Ovary (tissue), 9 donors: ENCODE measurements around the gene LRP1B. TPM values are rescaled to one million over a fixed set of nuclear protein-coding genes. Genes with fewer than 3 reads are reported as not detected.

Experiments used
- DNase-seq, 5 donors: peaks; one replicate each; pipeline ENCODE4 v3.0.0-alpha.2; 2019 to 2020
- H3K27ac ChIP-seq, 2 donors: fragments of 200-600 bp; one replicate each; pipeline versions ENCODE4 v1.5.1 to v1.8.0; 2019 to 2022
- H3K27me3 ChIP-seq: fragments of 200-600 bp; one replicate; pipeline ENCODE4 v1.8.0; 2022
- H3K36me3 ChIP-seq: fragments of 200-600 bp; sonication (generic); one replicate; pipeline ENCODE4 v1.5.1; 2019
- H3K4me1 ChIP-seq: one replicate; pipeline ENCODE4 v1.8.1; 2013; ENCODE audit warnings: mild to moderate bottlenecking, moderate library complexity; ENCODE audit not compliant: insufficient read depth
- H3K4me3 ChIP-seq: fragments of 200-600 bp; sonication (generic); one replicate; pipeline ENCODE4 v1.5.1; 2017
- H3K9me3 ChIP-seq, 2 donors: fragments of 200-600 bp in 1 of 2; sonication (generic) in 1 of 2; one replicate each; pipeline versions ENCODE4 v1.5.1 to v1.8.1; 2013 to 2019; ENCODE audit warnings: mild to moderate bottlenecking in 1 of 2, moderate library complexity in 1 of 2
- CTCF ChIP-seq, 3 donors: fragments of 450-650 bp in 2 of 3; fragments of 200-600 bp in 1 of 3; IDR thresholded peaks; one replicate each; pipeline versions ENCODE4 v1.5.1 to v1.8.0; 2016 to 2022; ENCODE audit warnings: antibody characterized with exemption in 3 of 3, mild to moderate bottlenecking in 1 of 3
- EP300 ChIP-seq: sonication (generic); formaldehyde crosslinking; IDR thresholded peaks from one replicate; pipeline ENCODE4 v1.6.1; 2017; ENCODE audit warnings: antibody characterized with exemption
- POLR2A ChIP-seq: fragments of 450-650 bp; IDR thresholded peaks from one replicate; pipeline ENCODE4 v1.6.1; 2017; ENCODE audit warnings: antibody characterized with exemption, mild to moderate bottlenecking, moderate library complexity
- WGBS, 3 donors: extraction: QIAGEN DNeasy Blood & Tissue Kit in 1 of 3; methylation state at CpG; one replicate each; pipeline versions ENCODE4 v1.1.5 to v1.1.7; 2013 to 2017; 5-methylcytosine and 5-hydroxymethylcytosine counted together
- intact Hi-C, 4 donors: fragments of 100-400 bp; cut with DNase I; formaldehyde crosslinking; loops; one replicate each; pipeline versions ENCODE4 v1.11.0 to v1.15.1; 2022 to 2023
- polyA plus RNA-seq, 2 donors: library from polyadenylated mRNA; stranded (reverse); fragments of 200-250 nt in 1 of 2; fragments of 350-450 nt in 1 of 2; fragmentation: Illumina TruSeq in 1 of 2; extraction: RNeasy Lipid Tissue Mini Kit (QIAGEN cat#74804) in 1 of 2; gene quantifications; one replicate each; pipeline ENCODE4 v1.2.3, GENCODE V29; 2013 to 2014
- total RNA-seq, 7 donors: library from RNA; depleted of rRNA in 2 of 7; stranded (reverse); fragments of >200 nt in 2 of 7; fragmentation: NEBNext Ultra II Directional in 3 of 7; extraction: Animal tissue kit (Norgen Biotek cat#: 25700) in 3 of 7; gene quantifications; one replicate each; pipeline versions ENCODE4 v1.1.0 to v1.2.4, GENCODE V29; 2016 to 2023
- donor health status: DM: no; HTN: no; CAD: no; lungs with moderate emphysema.
- donor health status: DM: no; HTN: no; CAD: no.
- donor health status: Bipolar disorder and iron deficiency.
- donor health status: DM: yes; HTN: yes; CAD: no.
- donor health status: DM: no; HTN: no; CAD: no.
- donor health status: DM: yes; HTN: yes; CAD: no.

LRP1B gene
- total and polyA plus RNA-seq, 9 donors = 0.08 to 2.6 (median 0.37) TPM

- intact Hi-C loops = no loop called here
- no peaks in the 10 kb centered on the region for H3K36me3 ChIP-seq
- no peak for DNase-seq
- WGBS, 3 donors = 85 to 91% (median 88%) methylated on average over 3 of the region's 3 CpGs
- no peak for TF ChIP-seq CTCF (IDR thresholded peaks at IDR 0.05)
- no peak for TF ChIP-seq EP300
- H3K4me3 ChIP-seq = no peak overlapping the region
- H3K27ac ChIP-seq = no peak overlapping the region
- H3K27me3 ChIP-seq = no peaks in the 10 kb centered on the region
- H3K9me3 ChIP-seq = no peaks in the 10 kb centered on the region
- H3K4me1 ChIP-seq = no peaks in the 10 kb centered on the region
Observed at GRCh38 chr2:141728142-141728541, 402.7 kb downstream of the LRP1B start.

GRCh38 chr2:141724426-141724825 lies 406.4 kb downstream of the LRP1B start:
- intact Hi-C loops = no loop called here
- Histone ChIP-seq H3K4me1 (no peaks in the 10 kb centered on the region), H3K27ac (no peak overlapping the region), H3K36me3 (no peaks in the 10 kb centered on the region), H3K9me3 (no peaks in the 10 kb centered on the region), H3K4me3 (no peak overlapping the region), H3K27me3 (no peaks in the 10 kb centered on the region)
- 78 to 87% (median 82%) methylated on average over 3 of the region's 3 CpGs for WGBS, 3 donors
- no peak for DNase-seq
- TF ChIP-seq CTCF (IDR thresholded peaks at IDR 0.05) (no peak), EP300 (no peak), POLR2A (no peak)

- Histone ChIP-seq H3K9me3 (no peaks in the 10 kb centered on the region), H3K27me3 (no peaks in the 10 kb centered on the region), H3K36me3 (no peaks in the 10 kb centered on the region), H3K4me3 (no peak overlapping the region), H3K4me1 (no peaks in the 10 kb centered on the region), H3K27ac (no peak overlapping the region)
- no peak for DNase-seq
- TF ChIP-seq CTCF (IDR thresholded peaks at IDR 0.05) = no peak
- 71 to 87% (median 79%) methylated on average over 2 of the region's 2 CpGs for WGBS, 3 donors
- intact Hi-C loops = no loop called here
Observed at GRCh38 chr2:141723814-141724213, 407.0 kb downstream of the LRP1B start.

GRCh38 chr2:141720476-141720875 lies 410.3 kb downstream of the LRP1B start:
- no peak for TF ChIP-seq EP300
- no peak for TF ChIP-seq CTCF (IDR thresholded peaks at IDR 0.05)
- no peak for TF ChIP-seq POLR2A
- Histone ChIP-seq H3K27me3 (no peaks in the 10 kb centered on the region), H3K4me3 (no peak overlapping the region), H3K36me3 (no peaks in the 10 kb centered on the region), H3K4me1 (no peaks in the 10 kb centered on the region), H3K27ac (no peak overlapping the region), H3K9me3 (no peaks in the 10 kb centered on the region)
- intact Hi-C loops = no loop called here
- DNase-seq = no peak
- WGBS, 3 donors = 63 to 78% (median 70%) methylated on average over 3 of the region's 3 CpGs

- no peak for TF ChIP-seq CTCF (IDR thresholded peaks at IDR 0.05)
- TF ChIP-seq POLR2A = no peak
- TF ChIP-seq EP300 = no peak
- Histone ChIP-seq H3K4me3 (no peak overlapping the region), H3K4me1 (no peaks in the 10 kb centered on the region), H3K36me3 (no peaks in the 10 kb centered on the region), H3K27me3 (no peaks in the 10 kb centered on the region), H3K9me3 (no peaks in the 10 kb centered on the region), H3K27ac (no peak overlapping the region)
- intact Hi-C loops = no loop called here
- no peak for DNase-seq
- 4 to 12% (median 8%) methylated on average over 1 of the region's 1 CpG for WGBS, 3 donors
Observed at GRCh38 chr2:141714496-141714895, 416.3 kb downstream of the LRP1B start.
